Right ventricle myocardium inferior (tissue), 1 donor: ENCODE measurements around the gene ZBTB42. TPM values are rescaled to one million over a fixed set of nuclear protein-coding genes. Genes with fewer than 3 reads are reported as not detected.

Source experiments
- ATAC-seq: fragments of 200-7000 bp; cut with Tn5 transposase; one replicate; pipeline ENCODE4 v1.9.1; 2020; ENCODE audit warnings: mild to moderate bottlenecking, moderate library complexity
- DNase-seq: peaks from one replicate; pipeline ENCODE4 v3.0.0; 2021; ENCODE audit errors: missing footprints
- intact Hi-C: fragments of 100-400 bp; cut with DNase I; formaldehyde crosslinking; loops from one replicate; pipeline ENCODE4 v1.11.0; 2022
- total RNA-seq: library from RNA; stranded (reverse); fragmentation: NEBNext Ultra II Directional; extraction: Animal tissue kit (Norgen Biotek cat#: 25700); gene quantifications from one replicate; pipeline ENCODE4 v1.2.1, GENCODE V29; 2021
- donor health status: DM: no; HTN: yes; CAD: no; lungs with severe emphysema.

The ZBTB42 gene
- total RNA-seq, 1 donor from 2014 or later: 5.6 TPM

GRCh38 chr14:104789752-104790743 lies 10.9 kb upstream of the ZBTB42 start:
- no peak for DNase-seq
- intact Hi-C loops: no loop called here
- ATAC-seq: no peak

GRCh38 chr14:104791425-104791824 lies 9.5 kb upstream of the ZBTB42 start:
- ATAC-seq (no peak), DNase-seq (no peak)
- intact Hi-C loops: no loop called here

GRCh38 chr14:104792101-104792884 lies 8.6 kb upstream of the ZBTB42 start:
- ATAC-seq: peak; percentile 73
- intact Hi-C loops: no loop called here
- DNase-seq: no peak

DNA sequence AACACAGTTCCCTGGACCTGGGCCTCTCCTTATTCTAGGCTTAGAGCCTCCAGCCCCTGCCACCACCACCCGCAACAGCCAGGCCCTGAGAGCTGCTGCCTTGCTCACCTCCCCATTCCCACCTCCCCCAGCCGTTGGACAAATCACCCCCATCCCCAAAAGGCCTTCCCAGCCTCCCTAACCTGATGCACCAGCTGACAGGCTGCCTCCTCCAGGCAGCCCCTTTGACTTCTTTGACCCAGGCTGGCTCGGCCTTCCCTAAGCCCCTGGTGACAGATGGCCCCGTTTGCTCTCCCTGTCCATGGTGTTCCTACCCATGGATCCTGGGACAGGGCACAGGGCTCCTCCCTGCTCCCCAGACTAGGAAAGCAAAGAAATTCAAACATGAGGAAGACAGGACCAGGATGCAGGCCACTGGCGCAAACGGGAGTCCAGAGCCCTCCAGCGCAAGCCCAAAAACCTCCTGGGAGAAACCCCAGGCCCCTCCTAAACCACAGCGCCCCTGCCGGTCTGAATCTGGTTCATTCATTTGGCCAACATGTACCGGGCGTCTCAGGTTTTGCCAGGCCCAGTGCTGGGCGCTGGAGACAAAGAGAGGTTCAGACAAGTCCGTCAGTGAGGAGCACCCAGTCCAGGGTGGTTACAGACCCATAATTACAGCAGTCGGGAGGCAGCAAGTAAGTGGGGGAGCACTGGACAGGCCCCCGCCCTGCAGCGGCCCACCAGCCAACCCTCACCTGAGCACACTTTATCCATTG lies 7.8 kb upstream of the ZBTB42 start:
- ATAC-seq (no peak), DNase-seq (no peak)
- intact Hi-C loops: no loop called here

DNA sequence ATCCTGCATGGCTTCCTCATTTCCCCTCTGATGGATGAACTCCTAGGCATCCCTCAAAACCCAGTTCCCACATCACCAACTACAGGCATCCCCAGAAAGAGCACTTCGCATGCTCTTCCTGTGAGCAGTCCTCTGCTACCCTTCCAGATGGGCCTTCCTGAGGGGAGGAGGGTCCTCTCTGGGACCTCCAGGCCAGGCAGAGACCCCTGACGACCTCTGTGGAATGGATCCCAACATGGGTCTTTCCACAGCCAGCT lies 7.3 kb upstream of the ZBTB42 start:
- intact Hi-C loops: no loop called here
- DNase-seq (no peak), ATAC-seq (no peak)

DNA sequence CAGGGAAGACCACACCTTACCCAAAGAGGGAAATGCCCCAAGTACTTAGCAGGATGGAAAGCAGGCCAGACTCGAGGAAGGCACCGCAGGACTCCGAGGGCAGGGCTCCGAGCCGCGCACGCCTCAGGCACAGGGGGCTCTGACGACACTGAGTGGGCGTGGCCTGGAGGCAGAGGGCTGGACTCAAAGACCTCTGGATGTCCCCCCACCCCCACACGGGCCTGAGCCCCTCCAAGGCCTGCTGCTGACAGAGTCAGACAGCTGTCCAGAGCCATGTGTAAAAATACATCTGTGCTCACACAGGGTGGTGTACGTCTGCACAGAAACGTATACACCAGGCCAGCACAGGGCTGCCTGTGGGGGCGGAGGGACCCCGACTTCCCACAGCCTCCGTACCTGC lies 6.8 kb upstream of the ZBTB42 start:
- no peak for ATAC-seq
- intact Hi-C loops: no loop called here
- DNase-seq: no peak

DNA sequence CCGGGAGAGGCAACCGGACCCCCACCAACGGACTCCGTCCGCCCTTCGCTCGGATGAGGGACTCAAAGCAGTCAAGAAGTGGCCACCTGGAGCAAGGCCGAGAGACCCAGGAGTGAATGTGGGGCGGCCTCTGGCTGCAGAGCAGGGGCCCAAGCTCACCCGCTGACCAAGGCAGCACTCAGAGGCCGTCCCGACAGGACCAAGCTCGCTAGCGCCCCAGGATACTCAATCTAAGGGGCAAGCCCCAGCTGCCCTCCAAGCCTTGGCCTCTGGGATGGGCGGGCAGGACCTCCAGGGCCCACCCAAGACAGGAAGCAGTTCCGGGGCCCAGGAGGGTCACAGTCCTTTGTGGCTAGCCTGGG lies 6.3 kb upstream of the ZBTB42 start:
- ATAC-seq (no peak), DNase-seq (no peak)
- intact Hi-C loops: no loop called here

DNA sequence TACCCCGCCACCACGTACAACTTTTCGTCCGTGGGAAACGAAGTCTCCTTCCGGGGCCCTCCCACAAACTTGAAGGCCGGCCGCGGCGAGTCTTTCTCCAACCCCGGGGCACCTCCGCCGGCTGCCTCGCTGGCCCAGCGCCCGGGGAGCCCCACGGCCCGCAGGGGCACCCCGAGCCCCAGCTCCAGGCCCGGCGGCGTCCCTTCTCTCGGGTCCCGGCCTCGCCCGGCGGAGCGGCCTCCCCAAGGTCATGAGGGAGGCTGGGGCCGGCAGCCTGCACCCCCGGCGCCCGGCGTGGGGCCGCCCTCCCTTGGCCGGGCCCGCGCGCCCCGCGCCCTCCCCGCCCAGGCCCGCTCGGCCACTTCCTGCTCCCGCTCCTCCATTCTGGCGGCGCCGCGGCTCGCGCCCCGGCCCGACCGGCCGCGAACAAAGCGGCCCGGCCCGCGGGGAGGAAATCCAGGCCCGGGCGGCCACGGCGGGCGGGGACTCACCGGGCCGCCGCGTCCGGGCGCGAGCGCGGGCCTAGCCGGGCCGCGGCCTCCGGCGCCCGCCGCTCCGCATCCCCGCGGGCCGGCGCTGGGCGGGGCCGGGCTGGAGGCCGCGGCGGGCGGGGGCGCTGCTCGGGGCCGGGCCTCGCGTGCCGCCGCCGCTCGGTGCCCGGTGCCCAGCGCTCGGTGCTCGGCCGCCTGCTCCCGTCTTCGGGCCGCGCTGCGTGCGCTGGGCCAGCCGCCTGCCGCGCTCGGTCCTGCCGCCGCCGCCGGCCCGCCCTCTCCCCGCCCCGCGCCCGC lies 5.7 kb upstream of the ZBTB42 start, which contains the start of gene AKT1:
Gene AKT1 (minus strand): TSS at position 756 of the 788 bp plus-strand sequence. CDS start 3,105 bp downstream, outside the sequence.
- DNase-seq (no peak), ATAC-seq (no peak)
- intact Hi-C loops: loop anchor here (5.0 kb wide), 1 partner anchor 43 kb away; the partner anchor contains the start of gene SIVA1

- peak; percentile 51 for ATAC-seq
- intact Hi-C loops: loop anchor here (5.0 kb wide), 1 partner anchor 44 kb away; the partner anchor contains the start of gene SIVA1
Measured at GRCh38 chr14:104795781-104796686, 4.9 kb upstream of the ZBTB42 start.

GRCh38 chr14:104796687-104797081 lies 4.2 kb upstream of the ZBTB42 start:
- intact Hi-C loops: loop anchor here (5.0 kb wide), 1 partner anchor 44 kb away; the partner anchor contains the start of gene SIVA1
- DNase-seq: no peak
- no peak for ATAC-seq

More at GRCh38 chr14:104795781-104796686, 4.9 kb upstream of the ZBTB42 start:
- DNase-seq: peak; percentile 84

- no peak for ATAC-seq
- DNase-seq: peak; percentile 86
- intact Hi-C loops: loop anchor here (5.0 kb wide), 1 partner anchor 45 kb away; the partner anchor contains the start of gene SIVA1
Measured at GRCh38 chr14:104797115-104798044, 3.5 kb upstream of the ZBTB42 start.

DNA sequence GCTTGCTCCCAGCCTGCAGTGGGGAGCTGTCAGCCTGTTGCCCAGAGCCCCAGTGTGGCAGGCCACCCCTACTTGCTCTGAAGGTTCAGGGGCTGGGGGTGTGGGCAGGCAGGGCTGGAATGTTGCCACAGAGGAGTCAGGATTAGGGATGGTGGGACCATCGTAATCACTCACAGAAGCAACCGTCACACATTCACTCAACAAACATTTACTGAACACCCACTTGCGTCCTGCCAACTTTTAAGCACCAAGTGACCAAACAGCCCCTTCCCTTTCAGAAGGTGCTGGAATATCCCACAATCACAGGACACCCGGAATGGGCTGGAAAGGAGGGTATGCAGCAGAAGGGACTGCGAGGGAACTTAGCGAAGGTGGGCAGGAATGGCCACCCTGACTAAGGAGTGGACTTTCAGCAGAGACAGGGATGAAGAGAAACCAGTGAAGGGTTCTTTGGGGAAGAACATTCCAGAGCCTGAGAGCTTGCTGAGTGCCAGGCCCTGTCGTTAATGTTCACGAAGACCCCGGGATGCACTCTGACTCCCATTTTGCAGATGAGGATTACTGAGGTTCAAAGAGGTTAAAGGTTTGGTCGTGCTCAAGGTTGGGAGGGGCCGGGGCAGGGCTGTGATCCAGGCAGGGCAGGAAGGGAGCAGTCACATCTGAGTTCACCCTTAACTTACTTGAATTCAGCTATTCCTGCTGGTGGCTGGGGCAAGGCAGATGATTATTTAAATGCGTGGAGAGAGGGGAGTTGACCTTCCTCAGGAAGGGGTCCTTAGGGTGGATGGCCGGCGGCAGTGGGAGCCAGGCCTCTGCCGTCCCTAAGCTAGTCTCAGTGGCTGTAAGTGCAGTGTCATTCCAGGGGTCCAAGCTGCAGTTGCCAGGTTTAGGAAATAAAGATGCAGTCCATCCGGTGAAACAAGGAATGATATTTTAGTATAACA lies 2.3 kb upstream of the ZBTB42 start:
- no peak for DNase-seq
- ATAC-seq: no peak
- intact Hi-C loops: loop anchor here (5.0 kb wide), 1 partner anchor 46 kb away; the partner anchor contains the start of gene SIVA1

- ATAC-seq (no peak), DNase-seq (no peak)
- intact Hi-C loops: loop anchor here (1.0 to 5.0 kb wide), 2 partner anchors 27 to 47 kb away; partner anchors contain the start of gene SIVA1
Measured at GRCh38 chr14:104799244-104800014, 1.5 kb upstream of the ZBTB42 start.
